Fibroblast of lung (primary cell): ENCODE measurements around the gene PRM1. TPM values are rescaled to one million over a fixed set of nuclear protein-coding genes. Genes with fewer than 3 reads are reported as not detected.

Experiments used
- DNase-seq, 2 donors: peaks; one replicate each; pipeline versions ENCODE4 v3.0.0 to v3.0.0-alpha.2; 2010; ENCODE audit warnings: low read depth in 2 of 2
- H2AFZ ChIP-seq: 2 replicates; pipeline ENCODE4 v1.5.1; 2012; ENCODE audit warnings: low read length, control low read depth, inconsistent platforms
- H3K27ac ChIP-seq: 2 replicates; pipeline ENCODE4 v1.5.1; 2011; ENCODE audit warnings: low read length, control low read depth; ENCODE audit not compliant: insufficient read depth
- H3K27me3 ChIP-seq: 2 replicates; pipeline ENCODE4 v1.5.1; 2011; ENCODE audit warnings: mild to moderate bottlenecking, low read length; ENCODE audit not compliant: control insufficient read depth, insufficient read depth
- H3K36me3 ChIP-seq: 2 replicates; pipeline ENCODE4 v1.5.1; 2011; ENCODE audit warnings: low read length; ENCODE audit not compliant: control insufficient read depth, insufficient read depth
- H3K4me1 ChIP-seq: 2 replicates; pipeline ENCODE4 v1.5.1; 2011; ENCODE audit warnings: low read length; ENCODE audit not compliant: control insufficient read depth, insufficient read depth; ENCODE audit errors: extremely low read depth
- H3K4me2 ChIP-seq: 2 replicates; pipeline ENCODE4 v1.5.1; 2011; ENCODE audit warnings: low read length, control low read depth; ENCODE audit not compliant: insufficient read depth; ENCODE audit errors: extremely low read depth
- H3K4me3 ChIP-seq, 4 experiments: fragments of 200-600 bp in 1 of 4; sonication (generic) in 1 of 4; replicated peaks in 1 of 4; 2 replicates each; pipeline ENCODE4 v1.5.1; 2011 to 2016; ENCODE audit warnings: low read length in 4 of 4, low read depth in 3 of 4, mild to moderate bottlenecking in 3 of 4, control low read depth in 2 of 4, inconsistent platforms in 1 of 4, mixed read lengths in 1 of 4; ENCODE audit not compliant: insufficient read depth in 1 of 4; ENCODE audit errors: control extremely low read depth in 1 of 4
- H3K79me2 ChIP-seq: 2 replicates; pipeline ENCODE4 v1.5.1; 2012; ENCODE audit warnings: mild to moderate bottlenecking, low read length, inconsistent platforms; ENCODE audit not compliant: control insufficient read depth, insufficient read depth
- H3K9ac ChIP-seq: 2 replicates; pipeline ENCODE4 v1.5.1; 2011; ENCODE audit warnings: mild to moderate bottlenecking, low read length, control low read depth; ENCODE audit not compliant: insufficient read depth
- H3K9me3 ChIP-seq: 2 replicates; pipeline ENCODE4 v1.5.1; 2012; ENCODE audit warnings: low read depth, low read length; ENCODE audit not compliant: control insufficient read depth, insufficient read depth
- H4K20me1 ChIP-seq: 2 replicates; pipeline ENCODE4 v1.5.1; 2011; ENCODE audit warnings: low read length; ENCODE audit not compliant: control insufficient read depth, insufficient read depth; ENCODE audit errors: extremely low read depth
- CTCF ChIP-seq, 2 donors: IDR thresholded peaks in 1 of 2; conservative IDR thresholded peaks in 1 of 2; 1 replicate in 1 of 2; 2 replicates in 1 of 2; pipeline ENCODE4 v1.5.1; 2011 to 2012; ENCODE audit warnings: low read length in 2 of 2, control low read depth in 1 of 2, inconsistent platforms in 1 of 2, low read depth in 1 of 2, mild to moderate bottlenecking in 1 of 2
- EZH2 ChIP-seq: IDR thresholded peaks from 2 replicates; pipeline ENCODE4 v1.5.1; 2012; ENCODE audit warnings: low read length, control low read depth, mild to moderate bottlenecking; ENCODE audit errors: missing control alignments
- polyA plus RNA-seq, 2 donors: library from polyadenylated mRNA; depleted of rRNA in 1 of 2; stranded (reverse) in 1 of 2; unstranded in 1 of 2; fragments of >200 nt; gene quantifications; 2 replicates each; pipeline ENCODE4 v1.2.1, GENCODE V29; 2011 to 2012; ENCODE audit warnings: missing spikeins in 1 of 2
- total RNA-seq: library from RNA; depleted of rRNA; stranded (reverse); fragments of >200 nt; gene quantifications from 2 replicates; pipeline ENCODE4 v1.2.1, GENCODE V29; 2014

PRM1 gene
- total and polyA plus RNA-seq, 2 donors (not counting 1 experiment from before 2014, with no cell fraction given) = not detected

DNA sequence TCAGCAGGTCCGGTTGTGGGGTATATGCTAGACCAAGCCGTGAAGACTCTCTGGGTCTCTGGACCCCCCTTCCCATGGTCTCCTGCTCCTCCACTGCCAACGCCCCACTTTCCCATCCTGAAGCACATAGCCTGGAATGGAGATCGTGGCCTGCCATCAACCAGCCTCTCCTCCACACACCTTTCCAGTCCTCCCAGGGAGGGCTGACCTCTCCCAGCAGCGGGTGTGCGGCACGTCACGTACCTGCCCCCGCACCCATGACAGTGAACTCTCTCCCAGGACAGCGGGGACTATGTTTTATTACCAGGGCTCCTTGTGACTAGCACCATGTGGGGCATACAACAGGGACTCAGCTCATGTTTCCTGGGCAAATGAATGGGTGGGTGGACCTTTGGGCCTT lies 9.5 kb downstream of the PRM1 start:
- TF ChIP-seq CTCF (conservative IDR thresholded peaks at IDR 0.05 in 1 of 2, IDR thresholded peaks at IDR 0.05 in 1 of 2; ENCODE audit: low read depth in 1 of 2, low read length in 2 of 2) (no peak), EZH2 (no peak)
- no peak overlapping the region for H3K4me2 ChIP-seq

DNA sequence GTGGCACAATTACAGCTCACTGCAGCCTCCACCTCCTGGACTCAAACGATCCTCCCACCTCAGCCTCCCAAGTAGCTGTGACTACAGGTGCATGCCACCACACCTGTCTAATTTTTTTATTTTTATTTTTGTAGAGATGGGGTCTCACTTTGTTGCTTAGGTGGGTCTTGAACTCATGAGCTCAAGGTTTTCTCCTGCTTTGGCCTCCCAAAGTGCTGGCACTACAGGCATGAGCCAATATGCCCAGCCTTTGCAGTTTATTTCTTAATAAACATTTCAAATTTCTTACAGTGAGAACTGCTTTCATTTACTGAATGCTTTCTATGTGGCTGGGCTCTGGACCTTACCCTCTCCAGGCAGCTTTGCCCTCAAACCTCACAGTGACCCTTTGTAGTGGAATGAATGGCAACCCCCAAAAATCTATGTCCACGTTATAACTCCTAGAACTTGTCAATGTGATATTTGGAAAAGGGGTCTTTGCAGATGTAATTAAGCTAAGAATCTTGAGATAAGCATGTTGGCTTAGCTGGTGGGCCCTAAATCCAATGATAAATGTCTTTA lies 10.4 kb downstream of the PRM1 start:
- no peaks in the 10 kb centered on the region for H3K36me3 ChIP-seq
- no peak overlapping the region for H3K9ac ChIP-seq
- H2AFZ ChIP-seq = no peak overlapping the region
- no peaks in the 10 kb centered on the region for H3K9me3 ChIP-seq
- H3K4me1 ChIP-seq = no peaks in the 10 kb centered on the region
- H3K79me2 ChIP-seq = no peaks in the 10 kb centered on the region
- no peaks in the 10 kb centered on the region for H3K27me3 ChIP-seq
- H3K4me2 ChIP-seq = no peak overlapping the region
- H4K20me1 ChIP-seq = no peaks in the 10 kb centered on the region
- no peak for DNase-seq
- TF ChIP-seq EZH2 (no peak), CTCF (conservative IDR thresholded peaks at IDR 0.05 in 1 of 2, IDR thresholded peaks at IDR 0.05 in 1 of 2; ENCODE audit: low read depth in 1 of 2, low read length in 2 of 2) (no peak)
- H3K27ac ChIP-seq = no peak overlapping the region
- H3K4me3 ChIP-seq = no peak overlapping the region

More for the DNA sequence above, 9.5 kb downstream of the PRM1 start:
- Histone ChIP-seq H3K79me2 (no peaks in the 10 kb centered on the region), H3K9me3 (no peaks in the 10 kb centered on the region), H3K27me3 (no peaks in the 10 kb centered on the region), H3K27ac (no peak overlapping the region), H3K36me3 (no peaks in the 10 kb centered on the region), H3K4me1 (no peaks in the 10 kb centered on the region), H2AFZ (no peak overlapping the region), H4K20me1 (no peaks in the 10 kb centered on the region), H3K9ac (no peak overlapping the region), H3K4me3 (no peak overlapping the region)
- no peak for DNase-seq

- no peaks in the 10 kb centered on the region for H3K4me1 ChIP-seq
- H3K36me3 ChIP-seq = no peaks in the 10 kb centered on the region
- no peak for TF ChIP-seq CTCF (conservative IDR thresholded peaks at IDR 0.05 in 1 of 2, IDR thresholded peaks at IDR 0.05 in 1 of 2; ENCODE audit: low read depth in 1 of 2, low read length in 2 of 2)
- TF ChIP-seq EZH2 = no peak
- no peaks in the 10 kb centered on the region for H4K20me1 ChIP-seq
- no peak within 1 kb of the TSS for H3K4me3 ChIP-seq
- H3K27me3 ChIP-seq = no peaks in the 10 kb centered on the region
- no peak within 1 kb of the TSS for H3K4me2 ChIP-seq
- no peaks in the 10 kb centered on the region for H3K9me3 ChIP-seq
- H2AFZ ChIP-seq = no peak within 1 kb of the TSS
- H3K9ac ChIP-seq = no peak within 1 kb of the TSS
- H3K79me2 ChIP-seq = no peaks in the 10 kb centered on the region
- DNase-seq = no peak
- H3K27ac ChIP-seq = no peak within 1 kb of the TSS
Measured at GRCh38 chr16:11268921-11269375, 12.2 kb downstream of the PRM1 start, which contains the start of gene TNP2. Gene TNP2 (minus strand): TSS chr16:11269325. CDS start chr16:11269262, 63 bp downstream.
